Daoy (cell line): ENCODE data around the gene MYNN. TPM values are rescaled to one million over a fixed set of nuclear protein-coding genes. Genes with fewer than 3 reads are reported as not detected.

ENCODE experiments used
- DNase-seq: peaks from one replicate; pipeline ENCODE4 v3.0.0-alpha.2; 2015; ENCODE audit warnings: low read depth
- total RNA-seq: library from RNA; depleted of rRNA; stranded (reverse); fragments of >200 nt; shearing (Covaris generic); gene quantifications from 2 replicates; pipeline ENCODE4 v1.2.3, GENCODE V29; 2014

MYNN gene
- total RNA-seq, 1 experiment from 2014 or later, result 12.9 TPM

DNA sequence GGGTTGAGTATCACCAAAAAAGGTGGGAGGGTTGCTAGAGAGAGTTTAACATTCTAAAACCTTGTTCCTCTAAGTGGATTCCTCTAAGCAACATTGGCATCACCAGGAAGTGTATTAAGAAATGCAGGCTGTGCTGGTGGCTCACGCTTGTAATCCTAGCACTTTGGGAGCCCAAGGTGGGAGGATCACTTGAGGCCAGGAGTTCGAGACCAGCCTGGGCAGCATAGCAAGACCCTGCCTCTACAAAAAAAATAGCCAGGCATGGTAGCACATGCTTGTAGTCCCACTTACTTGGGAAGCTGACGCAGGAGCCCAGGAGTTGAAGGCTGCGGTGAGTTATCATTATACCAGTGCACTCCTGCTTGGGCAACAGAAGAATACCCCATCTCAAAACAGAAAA is 4.6 kb downstream of the MYNN start:
- DNase-seq, result no peak

DNA sequence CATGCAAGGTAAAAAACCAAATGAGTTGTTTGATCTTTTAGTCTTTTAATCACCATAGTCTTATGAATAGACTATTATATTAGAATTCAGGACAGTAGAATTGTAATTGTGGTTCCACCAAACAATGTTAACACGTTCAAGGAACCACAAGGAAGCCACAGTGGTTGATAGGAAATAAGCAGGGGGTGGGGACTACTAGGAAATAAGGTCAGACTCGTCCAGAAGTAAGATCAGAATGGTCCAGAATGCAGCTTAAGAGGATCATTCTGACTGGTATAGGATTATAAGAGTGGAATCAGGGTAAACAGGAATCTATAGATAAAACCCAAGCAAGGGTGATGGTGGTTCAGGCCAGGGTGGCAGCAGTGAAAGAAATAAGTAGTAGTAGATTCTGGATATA is 7.5 kb downstream of the MYNN start:
- DNase-seq, result no peak

DNA sequence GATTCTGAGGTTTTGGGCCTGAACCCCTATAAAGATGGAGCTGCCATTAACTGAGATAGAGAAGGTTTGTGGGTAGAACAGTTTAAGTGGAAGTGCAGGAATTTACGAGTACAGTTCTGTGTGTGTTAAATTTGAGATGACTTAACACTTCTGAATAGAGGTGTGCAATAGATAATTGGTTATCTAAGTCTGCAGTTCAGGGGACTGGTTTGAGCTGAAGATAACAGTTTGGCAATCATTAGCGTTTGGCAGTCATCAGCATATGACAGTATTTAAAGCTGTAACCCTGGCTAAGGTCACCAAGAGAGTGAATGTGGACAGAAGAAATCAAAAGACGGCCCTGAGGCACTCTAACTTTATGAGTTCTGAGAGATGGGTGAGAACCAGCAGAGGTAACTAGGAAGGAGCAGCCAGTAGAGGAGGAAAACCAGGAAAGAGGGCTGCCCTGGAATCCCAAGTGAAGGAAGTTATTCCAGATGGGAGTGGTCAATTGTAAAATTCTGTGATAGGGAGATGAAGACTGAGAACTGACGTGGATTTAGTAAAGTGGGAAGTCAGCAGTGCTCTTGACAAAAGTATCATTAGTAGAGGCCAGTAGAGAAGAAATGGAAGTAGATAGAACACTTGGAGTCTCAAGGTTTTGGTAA is 8.1 kb downstream of the MYNN start:
- no peak for DNase-seq

DNA sequence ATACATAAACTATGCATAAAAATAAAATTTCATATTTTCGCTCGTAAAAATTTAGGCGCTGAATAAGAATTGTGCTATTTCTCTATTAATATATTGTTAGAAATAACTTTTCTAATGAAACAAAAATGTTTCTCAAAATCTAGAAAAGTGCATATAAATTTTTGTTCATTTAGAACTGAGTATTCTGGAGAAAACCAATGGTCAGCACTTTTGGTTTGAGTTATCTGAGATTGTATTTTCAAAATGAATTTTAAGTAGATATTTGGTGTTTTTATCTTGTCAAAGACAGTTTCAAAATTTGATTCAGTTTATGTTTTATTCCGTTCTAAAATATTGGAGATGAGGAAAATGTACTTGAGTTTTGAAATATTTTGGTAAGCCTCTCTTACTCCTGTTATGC is 13.9 kb downstream of the MYNN start:
- DNase-seq, result no peak

DNA sequence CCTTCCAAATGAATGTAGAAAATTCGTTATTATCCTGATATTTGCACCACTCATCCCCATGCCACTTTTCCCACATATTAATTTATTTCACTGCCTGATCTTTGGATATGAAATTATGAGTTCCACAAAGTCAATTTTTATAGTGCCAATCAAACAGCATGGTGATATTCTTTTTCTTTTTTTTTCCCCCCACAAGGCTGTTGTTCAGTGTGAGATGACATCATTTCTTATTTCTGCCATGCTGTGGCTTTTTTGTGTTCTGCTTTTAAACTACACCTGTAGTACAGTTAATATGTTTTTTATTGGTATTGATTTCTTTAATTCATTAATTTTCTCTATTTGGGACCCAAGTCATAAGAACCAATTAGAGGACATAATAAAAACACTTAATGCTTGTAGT is 14.6 kb downstream of the MYNN start:
- DNase-seq, result no peak

DNA sequence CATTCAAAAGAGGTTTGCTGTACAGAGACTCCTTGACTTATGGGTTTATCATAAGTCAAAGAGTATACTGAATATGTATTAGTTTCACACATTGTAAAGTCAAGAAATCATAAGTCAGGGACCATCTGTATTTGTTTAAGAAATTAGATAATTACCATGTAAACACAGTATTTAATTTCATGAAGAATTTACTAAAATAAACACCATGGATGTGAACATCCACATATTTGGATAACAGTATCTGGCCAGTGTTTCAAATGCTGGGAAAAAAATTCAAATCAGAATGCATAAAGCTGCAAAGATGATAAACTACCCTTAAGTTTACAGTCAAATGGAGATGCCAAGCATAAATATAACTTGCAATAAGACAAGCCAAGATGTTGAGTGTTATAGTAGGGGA is 17.0 kb downstream of the MYNN start:
- no peak for DNase-seq

DNA sequence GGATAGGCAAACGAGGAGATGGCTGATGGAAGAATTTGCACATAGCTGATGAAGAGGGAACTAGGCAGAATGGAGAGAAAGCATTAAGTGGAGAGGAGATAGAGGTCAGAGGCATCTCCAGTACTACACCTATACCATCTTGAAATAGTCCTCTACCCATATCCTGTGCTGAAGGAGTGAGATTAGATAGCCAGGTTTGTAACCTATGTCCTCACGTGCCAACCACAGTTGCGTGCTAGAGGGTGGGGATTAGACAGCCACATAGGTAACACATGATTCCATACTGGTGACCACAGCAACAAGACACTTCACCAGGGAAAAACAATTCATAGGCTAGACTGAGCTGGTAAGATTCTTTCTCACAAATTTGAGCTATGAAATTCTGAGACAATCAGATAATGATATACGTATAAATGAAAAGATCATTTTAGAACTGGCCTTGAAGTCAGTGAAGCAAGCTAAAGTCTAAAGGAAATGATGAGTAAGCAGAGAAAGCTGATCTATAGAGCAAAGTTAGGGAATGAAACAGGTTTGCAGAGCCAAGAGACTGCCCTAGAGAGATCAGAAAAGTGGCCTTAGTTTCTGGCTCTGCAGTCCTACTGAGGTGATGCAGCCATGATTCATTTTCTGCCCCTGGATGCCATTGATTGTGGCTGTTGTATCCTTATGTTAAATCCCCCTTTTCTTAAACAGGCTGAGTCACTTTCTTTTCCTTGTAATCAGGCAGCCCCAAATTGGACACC is 17.7 kb downstream of the MYNN start:
- peak; percentile 3 for DNase-seq

DNA sequence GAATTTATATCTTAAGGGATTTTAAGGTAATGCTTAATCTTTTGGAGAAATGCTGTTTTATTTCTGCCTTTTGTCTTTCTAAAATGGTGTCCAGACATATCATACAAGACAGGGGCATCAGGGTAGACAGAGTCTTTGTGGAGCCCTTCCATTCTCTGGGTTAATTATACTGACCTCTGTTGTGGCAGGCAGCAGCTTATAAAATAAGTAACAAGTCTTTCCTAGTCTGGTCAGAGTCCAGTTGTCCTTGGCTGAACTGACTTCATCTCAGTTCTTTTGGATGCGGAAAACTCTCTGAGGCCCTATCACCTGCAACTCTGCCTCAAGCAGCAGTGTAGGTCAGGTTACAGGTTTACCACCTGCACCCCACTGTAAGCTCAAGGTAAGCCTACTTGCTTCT is 19.2 kb downstream of the MYNN start:
- no peak for DNase-seq

DNA sequence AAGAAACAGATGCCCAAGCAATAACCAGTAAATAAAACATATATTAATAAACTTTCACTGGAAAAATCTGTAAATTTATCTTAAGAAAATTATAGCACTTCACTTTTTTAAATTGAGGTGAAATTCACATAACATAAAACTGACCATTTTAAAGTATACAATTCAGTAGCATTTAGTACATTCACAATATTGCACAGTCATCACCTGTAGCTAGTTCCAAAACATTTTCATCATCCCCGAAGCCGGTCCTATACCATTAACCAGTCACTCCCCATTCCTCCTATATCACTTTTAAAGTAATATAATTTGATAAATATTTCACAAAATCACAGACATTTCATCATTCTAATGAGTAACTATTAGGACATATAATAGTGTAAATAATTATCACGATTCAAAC is 31.5 kb downstream of the MYNN start:
- no peak for DNase-seq

DNA sequence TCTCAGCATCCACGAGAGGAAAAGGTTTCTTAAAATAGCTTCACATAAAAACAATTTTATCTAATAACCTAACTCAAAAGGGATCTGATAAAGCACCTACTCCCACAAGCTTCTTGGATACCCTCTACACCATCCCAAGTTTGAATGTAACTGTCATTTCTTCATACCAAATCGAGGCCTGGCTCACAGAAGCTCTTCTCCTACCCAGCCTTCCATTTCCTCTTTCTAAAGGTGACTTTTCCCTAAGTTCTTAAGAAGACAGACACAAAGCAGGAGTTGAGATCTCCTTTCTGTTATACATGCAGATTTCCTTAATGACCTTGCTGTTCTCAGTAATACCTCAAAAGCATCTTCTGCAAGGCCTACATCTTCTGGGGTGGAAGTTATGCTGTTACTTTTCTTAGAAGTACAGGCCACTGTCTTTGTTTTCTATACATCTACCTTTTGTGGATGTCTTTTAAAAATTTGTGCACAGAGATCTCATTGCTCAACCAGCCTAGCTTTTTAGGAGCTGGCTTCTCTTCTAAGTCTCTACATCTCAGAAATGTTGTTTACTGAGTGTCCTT is 36.1 kb downstream of the MYNN start:
- DNase-seq, result no peak

DNA sequence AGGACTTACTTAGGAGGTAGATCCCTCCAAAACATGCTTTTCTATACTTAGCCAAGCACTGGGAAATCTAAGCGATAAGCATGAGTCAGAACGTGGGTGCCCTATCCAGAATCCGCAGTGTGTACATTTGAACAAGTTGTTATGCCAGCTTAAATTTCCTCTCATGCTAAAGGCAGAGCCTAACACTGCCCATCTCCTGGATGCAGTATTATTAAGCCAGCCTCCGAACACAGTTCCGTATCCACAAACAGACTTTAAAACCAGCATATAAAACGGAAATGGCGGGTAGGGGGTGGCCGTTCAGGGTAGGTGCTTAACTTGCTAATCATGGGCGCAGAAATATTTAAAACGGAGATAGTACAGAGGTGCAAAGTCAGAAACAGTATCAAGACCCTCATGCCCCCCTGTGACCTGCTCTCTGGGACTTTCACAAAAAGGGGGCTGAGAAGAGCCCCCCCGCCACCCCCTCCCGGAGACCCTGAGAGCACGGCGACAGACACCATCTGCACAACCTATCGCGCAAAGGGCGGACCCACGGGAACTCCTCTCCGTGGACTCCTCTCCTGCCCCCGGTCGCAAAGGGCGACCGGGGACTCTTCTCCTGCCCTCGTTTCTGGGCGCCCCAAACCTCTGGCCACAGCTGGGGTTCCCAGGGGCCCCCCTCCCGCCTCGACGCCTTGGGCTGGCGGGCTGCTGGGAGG is 38.6 kb downstream of the MYNN start:
- DNase-seq, result peak; percentile 78

DNA sequence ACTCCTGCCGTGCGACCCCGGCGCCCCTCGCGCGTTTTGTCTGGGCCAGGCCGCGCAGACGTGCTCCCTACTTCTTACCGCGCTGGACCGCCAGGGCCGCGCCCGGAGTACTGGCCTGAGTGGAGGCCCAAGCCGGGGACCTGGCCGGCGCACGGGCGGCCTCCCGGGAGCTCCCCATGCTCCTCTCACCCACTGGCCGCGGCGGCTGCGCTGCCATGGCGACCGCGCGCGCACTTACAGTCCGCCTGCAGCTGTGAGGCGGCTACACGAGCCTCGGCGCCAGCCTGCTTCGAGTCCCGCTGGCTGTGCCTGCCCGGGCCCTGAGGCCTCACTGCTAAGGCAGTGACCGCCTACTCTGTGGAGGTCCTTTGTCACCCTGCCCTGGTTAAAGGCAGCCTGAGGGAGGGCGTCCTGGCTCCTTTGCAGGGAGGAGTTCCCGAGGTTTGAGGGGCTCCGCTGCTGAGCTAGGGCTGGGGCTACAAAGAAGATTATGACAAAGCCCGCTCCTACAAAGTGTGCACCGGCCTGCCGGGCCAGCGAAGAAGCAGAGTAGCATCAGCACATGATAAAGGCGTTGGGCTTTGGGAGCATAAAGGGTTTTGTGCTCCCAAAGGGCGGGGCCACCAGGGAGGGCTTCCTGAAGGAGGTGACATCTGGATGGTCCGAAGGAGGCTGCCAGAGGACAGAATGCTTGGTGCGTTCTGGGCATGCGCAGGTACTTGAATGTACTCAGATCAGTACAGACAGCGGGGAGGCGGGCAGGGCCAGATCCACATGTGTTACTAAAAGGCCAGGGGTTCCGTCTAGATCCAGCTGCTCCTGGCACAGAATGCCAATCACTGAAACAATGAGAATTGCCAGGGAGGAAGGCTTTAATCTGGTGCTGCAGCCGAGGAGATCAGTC is 39.4 kb downstream of the MYNN start, which contains the start of the genes LRRC34 and LRRIQ4:
TSS of gene LRRC34 (minus strand) at position 573 of the 904 bp plus-strand sequence. CDS start at position 217, 356 bp downstream.
TSS of gene LRRIQ4 (plus strand) at position 539 of the 904 bp plus-strand sequence. CDS start 9,052 bp downstream, outside the sequence.
- peak; percentile 91 for DNase-seq

DNA sequence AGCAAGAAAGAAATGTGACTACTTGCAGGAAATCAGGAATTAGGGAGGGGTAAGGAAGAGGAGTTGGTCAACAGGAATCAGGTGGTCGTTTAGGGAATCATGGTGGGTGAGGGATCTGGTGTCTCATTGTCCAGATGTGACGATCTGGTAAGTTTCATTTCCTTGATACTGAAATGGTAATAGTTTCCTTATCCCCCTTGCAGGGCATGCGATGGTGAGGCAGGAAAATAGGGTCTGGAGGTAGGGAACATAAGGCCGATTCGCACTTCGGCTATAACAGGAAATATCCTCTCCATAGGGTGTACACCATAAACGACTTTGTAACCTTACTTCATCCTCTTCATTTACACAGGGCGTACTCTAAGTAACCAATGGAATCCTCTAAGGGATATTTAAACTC is 40.1 kb downstream of the MYNN start:
- no peak for DNase-seq

DNA sequence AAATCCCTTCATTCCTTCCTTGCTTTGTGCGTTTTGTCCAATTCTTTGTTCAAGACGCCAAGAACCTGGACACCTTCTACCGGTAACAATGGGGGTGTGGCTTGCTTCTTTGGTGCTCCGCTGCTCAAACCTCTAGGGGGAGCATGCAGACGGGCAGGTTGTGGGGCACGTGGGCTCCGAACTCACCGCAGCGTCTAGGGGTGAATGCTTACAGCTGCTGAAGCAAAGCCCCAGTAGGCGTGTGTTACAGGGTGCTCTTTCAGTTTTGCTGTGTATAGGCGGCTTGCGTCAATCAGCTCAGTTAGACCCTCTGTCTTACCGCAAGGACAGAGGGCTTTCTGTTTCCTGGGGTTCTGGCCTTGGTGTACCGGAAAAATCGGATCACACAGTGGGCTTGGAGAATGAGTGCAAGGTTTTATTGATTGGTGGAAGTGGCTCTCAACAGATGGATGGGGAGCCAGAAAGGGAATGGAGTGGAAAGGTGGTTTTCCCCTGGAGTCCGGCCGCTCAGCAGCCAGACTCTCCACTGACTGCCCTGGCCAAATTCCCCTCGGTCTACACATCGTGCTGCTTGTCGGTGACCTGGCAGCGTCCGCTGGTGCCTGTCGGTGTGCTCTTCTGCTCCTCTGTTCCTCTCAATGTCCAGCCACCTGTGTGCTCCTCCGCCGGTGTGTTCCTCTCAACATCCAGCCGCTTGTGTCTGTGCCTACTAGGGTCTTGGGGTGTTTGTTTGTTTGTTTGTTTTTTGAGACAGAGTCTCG is 40.7 kb downstream of the MYNN start:
- peak; percentile 82 for DNase-seq

DNA sequence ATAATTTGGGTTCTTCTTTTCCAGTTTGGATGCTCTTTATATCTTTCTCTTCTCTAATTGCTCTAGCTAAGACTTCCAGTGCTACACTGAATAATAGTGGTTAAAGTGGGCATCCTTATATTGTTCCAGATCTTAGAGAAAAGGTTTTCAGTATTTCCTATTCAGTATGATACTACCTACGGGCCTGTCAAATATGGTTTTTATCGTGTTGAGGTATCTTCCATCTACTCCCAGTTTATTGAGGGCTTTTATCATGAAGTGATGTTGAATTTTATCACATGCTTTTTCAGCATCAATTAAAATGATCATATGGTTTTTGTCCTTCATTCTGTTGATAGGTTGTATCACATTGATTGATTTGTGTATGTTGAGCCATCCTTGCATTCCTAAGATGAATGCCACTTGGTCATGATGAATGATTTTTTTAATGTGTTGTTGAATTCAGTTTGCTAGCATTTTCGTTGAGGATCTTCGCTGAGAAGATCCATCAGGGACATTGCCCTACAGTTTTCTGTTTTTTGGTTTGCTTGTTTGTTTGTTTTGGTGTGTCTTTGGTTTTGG is 42.5 kb downstream of the MYNN start:
- no peak for DNase-seq

DNA sequence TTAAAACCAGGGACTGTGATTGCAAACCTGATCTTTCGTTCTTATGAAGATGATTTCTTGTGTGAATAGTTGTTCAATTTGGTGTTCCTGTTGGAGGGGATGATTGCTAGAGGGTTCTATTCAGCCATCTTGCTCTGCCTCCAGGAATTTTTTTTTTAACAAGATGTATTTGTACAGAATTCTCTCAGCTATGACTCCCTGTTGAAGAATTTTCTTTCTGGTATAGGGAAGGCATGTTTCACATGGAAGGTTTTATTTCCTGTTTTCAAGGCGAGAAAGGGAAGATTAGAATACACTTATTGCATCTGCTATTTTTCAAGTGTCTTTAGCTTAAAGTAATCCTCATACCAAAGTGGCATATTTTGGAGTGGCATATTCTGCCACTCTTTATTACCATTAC is 45.1 kb downstream of the MYNN start:
- DNase-seq, result no peak

DNA sequence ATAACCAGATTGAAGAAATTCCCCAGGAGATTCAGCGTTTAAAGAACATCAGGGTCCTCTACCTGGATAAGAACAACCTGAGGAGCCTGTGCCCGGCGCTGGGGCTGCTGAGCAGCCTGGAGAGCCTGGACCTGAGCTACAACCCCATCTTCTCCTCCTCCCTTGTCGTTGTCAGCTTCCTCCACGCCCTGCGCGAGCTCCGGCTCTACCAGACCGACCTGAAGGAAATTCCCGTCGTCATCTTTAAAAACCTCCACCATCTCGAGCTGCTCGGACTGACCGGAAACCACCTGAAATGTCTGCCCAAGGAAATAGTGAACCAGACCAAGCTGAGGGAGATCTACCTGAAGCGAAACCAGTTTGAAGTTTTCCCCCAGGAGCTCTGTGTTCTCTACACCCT is 48.9 kb downstream of the MYNN start:
- DNase-seq, result no peak

DNA sequence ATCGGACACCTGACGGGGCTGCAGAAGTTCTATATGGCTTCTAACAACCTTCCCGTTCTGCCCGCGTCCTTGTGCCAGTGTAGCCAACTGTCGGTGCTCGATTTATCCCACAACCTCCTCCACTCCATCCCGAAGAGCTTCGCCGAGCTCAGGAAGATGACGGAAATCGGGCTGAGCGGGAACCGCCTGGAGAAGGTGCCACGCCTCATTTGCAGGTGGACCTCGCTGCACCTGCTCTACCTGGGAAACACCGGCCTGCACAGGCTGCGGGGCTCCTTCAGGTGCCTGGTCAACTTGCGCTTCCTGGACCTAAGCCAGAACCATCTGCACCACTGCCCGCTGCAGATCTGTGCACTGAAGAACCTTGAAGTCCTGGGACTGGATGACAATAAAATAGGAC is 49.3 kb downstream of the MYNN start:
- no peak for DNase-seq

DNA sequence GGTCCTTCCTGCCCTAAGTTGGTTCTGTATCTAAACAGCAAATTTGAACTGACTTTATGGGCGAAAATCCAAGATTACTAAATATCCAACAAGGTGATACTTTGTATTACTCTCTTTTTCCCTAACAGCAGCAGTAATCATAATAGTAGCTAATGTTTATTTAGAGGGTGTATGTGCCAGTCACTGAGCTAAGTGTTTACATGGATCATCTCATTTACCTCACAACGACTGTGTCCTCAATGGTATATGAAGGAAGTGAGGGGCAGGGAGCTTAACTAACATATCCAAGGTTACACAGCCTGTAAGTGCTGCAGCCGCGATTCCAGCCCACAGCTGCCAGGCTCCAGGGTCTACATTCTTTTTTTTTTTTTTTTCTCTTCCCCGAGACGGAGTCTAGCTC is 49.8 kb downstream of the MYNN start:
- no peak for DNase-seq

DNA sequence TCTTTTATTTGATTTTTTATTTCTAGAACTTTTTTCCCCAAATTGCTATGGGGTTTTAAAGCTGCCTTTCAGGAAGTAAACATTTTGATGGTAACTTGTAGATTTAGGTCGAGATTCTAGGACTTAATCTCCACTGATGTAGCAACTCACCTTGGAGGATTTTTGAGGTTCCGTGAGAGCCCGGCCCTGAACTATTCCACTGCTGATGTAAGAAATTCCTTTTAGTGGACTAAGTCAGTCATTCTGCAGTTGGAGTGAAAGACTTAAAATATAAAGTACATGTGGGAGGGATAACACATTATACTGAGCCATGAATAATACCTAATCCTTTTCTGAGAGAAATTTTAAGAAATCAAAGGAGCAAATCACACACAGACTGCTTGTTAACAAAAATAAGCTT is 52.1 kb downstream of the MYNN start:
- no peak for DNase-seq
